ENCODE measurements around the gene FGF14. TPM values are rescaled to one million over a fixed set of nuclear protein-coding genes. Genes with fewer than 3 reads are reported as not detected.

Gene FGF14
- total RNA-seq, result not detected

DNA sequence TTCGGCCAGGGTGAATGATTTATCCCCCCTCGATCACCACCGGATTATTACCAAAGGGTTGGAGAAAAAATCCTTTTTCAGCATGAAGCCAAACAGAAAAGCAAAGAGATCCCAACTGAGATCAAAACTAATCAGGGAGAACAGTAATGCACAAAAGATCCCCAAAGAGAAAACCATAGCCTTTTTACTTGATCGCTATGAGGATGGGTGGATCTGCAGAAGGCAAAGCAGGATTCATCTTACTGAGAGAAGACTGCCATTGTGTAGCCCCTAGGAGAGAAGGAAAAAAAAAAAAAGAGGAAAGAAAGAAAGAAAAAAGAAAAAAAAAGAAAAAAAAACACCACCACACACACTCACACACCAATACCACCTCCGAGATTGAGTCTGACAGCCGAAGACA lies at the start of gene FGF14:
FGF14 (minus strand) TSS at position 283 of the 400 bp plus-strand sequence.
- TF ChIP-seq, protein P1, sequence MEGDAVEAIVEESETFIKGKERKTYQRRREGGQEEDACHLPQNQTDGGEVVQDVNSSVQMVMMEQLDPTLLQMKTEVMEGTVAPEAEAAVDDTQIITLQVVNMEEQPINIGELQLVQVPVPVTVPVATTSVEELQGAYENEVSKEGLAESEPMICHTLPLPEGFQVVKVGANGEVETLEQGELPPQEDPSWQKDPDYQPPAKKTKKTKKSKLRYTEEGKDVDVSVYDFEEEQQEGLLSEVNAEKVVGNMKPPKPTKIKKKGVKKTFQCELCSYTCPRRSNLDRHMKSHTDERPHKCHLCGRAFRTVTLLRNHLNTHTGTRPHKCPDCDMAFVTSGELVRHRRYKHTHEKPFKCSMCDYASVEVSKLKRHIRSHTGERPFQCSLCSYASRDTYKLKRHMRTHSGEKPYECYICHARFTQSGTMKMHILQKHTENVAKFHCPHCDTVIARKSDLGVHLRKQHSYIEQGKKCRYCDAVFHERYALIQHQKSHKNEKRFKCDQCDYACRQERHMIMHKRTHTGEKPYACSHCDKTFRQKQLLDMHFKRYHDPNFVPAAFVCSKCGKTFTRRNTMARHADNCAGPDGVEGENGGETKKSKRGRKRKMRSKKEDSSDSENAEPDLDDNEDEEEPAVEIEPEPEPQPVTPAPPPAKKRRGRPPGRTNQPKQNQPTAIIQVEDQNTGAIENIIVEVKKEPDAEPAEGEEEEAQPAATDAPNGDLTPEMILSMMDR (IDR thresholded peaks at IDR 0.05), result no peak
- H3K36me3 ChIP-seq, result no peaks in the 10 kb centered on the region
- no peaks in the 10 kb centered on the region for H3K9me3 ChIP-seq
- H3K4me3 ChIP-seq, result peak within 1 kb of the TSS; percentile 58 to 83
- no peaks in the 10 kb centered on the region for H3K27me3 ChIP-seq
- H3K4me1 ChIP-seq, result peaks cover 0 to 3% of the 10 kb centered on the region in 2 donors
- no peak for DNase-seq (ENCODE audit: low spot score in 2 of 2)
- intact Hi-C loops (cut with DNase I), result no loop called here
- no peak within 1 kb of the TSS for H3K27ac ChIP-seq

DNA sequence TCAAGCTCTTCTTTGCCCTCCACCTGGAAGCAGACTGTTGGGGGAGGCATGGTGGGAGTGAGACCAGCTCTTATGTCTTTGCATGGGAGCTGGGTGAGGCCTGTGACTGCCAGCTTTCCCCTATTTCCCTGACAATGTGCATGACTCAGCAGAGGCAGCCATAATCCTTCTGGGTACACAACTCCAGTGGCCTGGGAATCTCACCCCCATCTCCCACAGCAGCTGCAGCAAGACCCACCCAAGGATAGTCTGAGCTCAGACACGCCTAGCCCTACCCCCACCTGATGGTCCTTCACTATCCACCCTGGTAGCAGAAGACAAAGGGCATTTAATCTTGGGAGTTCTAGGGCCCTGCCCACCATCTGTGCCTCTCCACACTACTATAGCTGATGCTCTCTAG lies 41.4 kb upstream of the FGF14 start:
- no peaks in the 10 kb centered on the region for H3K9me3 ChIP-seq
- TF ChIP-seq, protein P1 (IDR thresholded peaks at IDR 0.05), result no peak
- no peaks in the 10 kb centered on the region for H3K36me3 ChIP-seq
- no peak overlapping the region for H3K4me3 ChIP-seq
- DNase-seq (ENCODE audit: low spot score in 2 of 2), result no peak
- no peaks in the 10 kb centered on the region for H3K4me1 ChIP-seq
- H3K27me3 ChIP-seq, result no peaks in the 10 kb centered on the region
- intact Hi-C loops (cut with DNase I), result no loop called here
- no peak overlapping the region for H3K27ac ChIP-seq

DNA sequence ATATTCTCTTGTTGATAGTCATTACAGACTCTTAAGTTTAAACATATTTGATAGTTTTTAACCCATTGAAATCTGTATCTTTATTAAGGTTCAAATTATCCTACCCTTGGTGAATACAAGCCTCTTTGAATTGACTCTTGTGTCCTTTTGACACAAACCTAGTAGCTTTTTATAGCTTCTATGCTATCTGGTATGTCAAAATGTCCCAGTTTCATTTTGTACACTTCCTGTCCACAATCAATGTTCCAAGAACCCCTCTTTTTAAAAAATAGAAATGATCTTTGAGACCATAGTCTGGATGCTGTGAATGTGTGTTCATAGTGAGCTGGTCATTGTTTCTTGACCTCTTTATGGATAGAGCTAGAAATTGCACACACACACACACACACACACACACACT lies 39.2 kb upstream of the FGF14 start:
- TF ChIP-seq, protein P1 (IDR thresholded peaks at IDR 0.05), result no peak
- Histone ChIP-seq H3K36me3 (no peaks in the 10 kb centered on the region), H3K4me3 (no peak overlapping the region), H3K27ac (no peak overlapping the region), H3K4me1 (no peaks in the 10 kb centered on the region), H3K27me3 (no peaks in the 10 kb centered on the region), H3K9me3 (no peaks in the 10 kb centered on the region)
- intact Hi-C loops (cut with DNase I), result no loop called here
- no peak for DNase-seq (ENCODE audit: low spot score in 2 of 2)

DNA sequence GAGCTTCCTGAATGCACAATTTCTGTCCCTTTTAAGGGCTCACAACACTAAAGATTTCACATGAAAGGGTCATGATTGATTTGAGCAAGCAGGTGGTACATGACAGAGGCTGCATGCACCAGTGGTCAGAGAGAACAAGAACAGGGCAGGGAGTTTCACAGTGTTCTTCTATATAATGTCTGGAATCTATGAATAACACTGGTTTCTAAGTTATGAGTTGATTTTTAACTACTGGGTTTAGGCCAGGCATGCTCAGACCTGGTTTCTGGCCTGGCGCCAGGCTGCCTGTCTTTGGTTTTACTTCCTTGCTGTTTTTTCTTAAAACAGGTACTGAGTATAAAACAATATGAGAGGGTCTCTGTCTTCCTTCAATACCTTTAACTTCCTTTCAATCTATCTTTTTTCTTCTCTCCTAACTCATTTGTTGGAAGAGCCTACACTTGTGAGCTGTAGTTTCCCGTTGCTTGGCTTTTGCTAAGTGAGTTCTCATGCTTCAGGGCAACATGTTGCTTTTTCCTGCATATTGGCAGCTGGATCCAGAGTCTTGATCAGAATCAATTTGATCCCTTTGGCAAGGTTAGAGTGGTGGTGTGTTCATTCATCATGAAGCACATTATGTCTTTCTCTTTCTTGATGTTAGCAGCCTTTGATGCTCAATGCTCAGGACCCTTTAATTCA lies 38.5 kb upstream of the FGF14 start:
- no peaks in the 10 kb centered on the region for H3K9me3 ChIP-seq
- no peak for DNase-seq (ENCODE audit: low spot score in 2 of 2)
- H3K4me1 ChIP-seq, result no peaks in the 10 kb centered on the region
- H3K27me3 ChIP-seq, result no peaks in the 10 kb centered on the region
- intact Hi-C loops (cut with DNase I), result no loop called here
- TF ChIP-seq, protein P1 (IDR thresholded peaks at IDR 0.05), result no peak
- H3K27ac ChIP-seq, result no peak overlapping the region
- no peak overlapping the region for H3K4me3 ChIP-seq
- H3K36me3 ChIP-seq, result no peaks in the 10 kb centered on the region

DNA sequence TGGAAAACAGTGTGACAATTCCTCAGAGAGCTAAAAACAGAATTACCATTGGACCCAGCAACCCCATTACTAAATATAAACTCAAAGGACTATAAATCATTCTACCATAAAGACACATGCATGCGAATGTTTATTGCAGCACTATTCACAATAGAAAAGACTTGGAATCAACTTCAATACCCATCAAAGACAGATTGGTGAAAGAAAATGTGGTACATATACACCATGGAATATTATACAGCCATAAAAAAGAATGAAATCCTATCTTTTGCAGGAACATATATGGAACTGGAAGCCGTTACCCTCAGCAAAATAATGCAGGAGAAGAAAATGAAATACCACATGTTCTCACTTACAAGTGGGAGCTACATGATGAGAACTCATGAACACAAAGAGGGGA lies 20.8 kb upstream of the FGF14 start:
- no peaks in the 10 kb centered on the region for H3K36me3 ChIP-seq
- no peaks in the 10 kb centered on the region for H3K4me1 ChIP-seq
- no peak for DNase-seq (ENCODE audit: low spot score in 2 of 2)
- H3K27me3 ChIP-seq, result no peaks in the 10 kb centered on the region
- no peak overlapping the region for H3K4me3 ChIP-seq
- H3K9me3 ChIP-seq, result peaks cover 0 to 14% of the 10 kb centered on the region in 2 donors
- intact Hi-C loops (cut with DNase I), result no loop called here
- H3K27ac ChIP-seq, result no peak overlapping the region
- TF ChIP-seq, protein P1 (IDR thresholded peaks at IDR 0.05), result no peak

All from ascending aorta (tissue), 2 donors.